H1 (cell line): ENCODE results near the gene CEBPE. TPM values are rescaled to one million over a fixed set of nuclear protein-coding genes. Genes with fewer than 3 reads are reported as not detected.

ENCODE experiments used
- CTCF ChIA-PET: fragments of 300-600 bp; sonication (Branson Sonifier 250); formaldehyde crosslinking; loops from one replicate; lab custom pipeline; 2021; ENCODE audit not compliant: partially characterized antibody; lab: Charles Lee
- POLR2A ChIA-PET: fragments of 300-600 bp; sonication (Branson Sonifier 250); formaldehyde crosslinking; loops from one replicate; lab custom pipeline; 2021; ENCODE audit warnings: inconsistent platforms; ENCODE audit not compliant: partially characterized antibody; lab: Charles Lee
- DNase-seq, 2 experiments: peaks; one replicate each; pipeline versions ENCODE4 v3.0.0 to v3.0.0-alpha.2; 2010 to 2022; ENCODE audit warnings: low spot score in 2 of 2, low read depth in 1 of 2, mixed read lengths in 1 of 2
- FAIRE-seq: peaks from 2 replicates; lab custom pipeline; 2011; peaks lifted over from hg19 to GRCh38; lab: Jason Lieb, UNC
- H2AFZ ChIP-seq: 2 replicates; pipeline ENCODE4 v1.8.1; 2012; ENCODE audit warnings: low read length, inconsistent platforms
- H2AK5ac ChIP-seq: 2 replicates; pipeline ENCODE4 v1.6.1; 2013; ENCODE audit warnings: low read depth, low read length
- H2BK120ac ChIP-seq: replicated peaks from 2 replicates; pipeline ENCODE3; 2013; ENCODE audit warnings: low read depth, low read length, inconsistent platforms
- H2BK12ac ChIP-seq: 2 replicates; pipeline ENCODE4 v1.6.1; 2013; ENCODE audit warnings: low read depth, low read length
- H2BK15ac ChIP-seq: 2 replicates; pipeline ENCODE4 v1.6.1; 2013; ENCODE audit warnings: low read length
- H2BK20ac ChIP-seq: 2 replicates; pipeline ENCODE4 v1.6.1; 2013; ENCODE audit warnings: low read length
- H2BK5ac ChIP-seq: 2 replicates; pipeline ENCODE4 v1.6.1; 2013; ENCODE audit warnings: low read depth, low read length
- H3K14ac ChIP-seq: 2 replicates; pipeline ENCODE4 v1.6.1; 2013; ENCODE audit warnings: inconsistent platforms; ENCODE audit not compliant: insufficient read length
- H3K18ac ChIP-seq: 2 replicates; pipeline ENCODE4 v1.6.1; 2013; ENCODE audit warnings: low read length; ENCODE audit errors: extremely low read depth
- H3K23ac ChIP-seq: 2 replicates; pipeline ENCODE4 v1.6.1; 2013; ENCODE audit warnings: inconsistent platforms; ENCODE audit not compliant: insufficient read length
- H3K23me2 ChIP-seq: 2 replicates; pipeline ENCODE4 v1.6.1; 2013; ENCODE audit warnings: low read depth, low read length
- H3K27ac ChIP-seq: 2 replicates; pipeline ENCODE4 v1.6.1; 2011; ENCODE audit warnings: low read depth, low read length, inconsistent platforms
- H3K27me3 ChIP-seq, 4 experiments: replicated peaks in 1 of 4; 1 replicate in 1 of 4; 2 replicates in 3 of 4; pipeline versions ENCODE4 v1.6.1 to v1.8.1; 2011 to 2013; ENCODE audit warnings: low read length in 3 of 4, mild to moderate bottlenecking in 3 of 4, inconsistent platforms in 2 of 4, mixed read lengths in 2 of 4, moderate library complexity in 1 of 4; ENCODE audit not compliant: control insufficient read depth in 3 of 4, insufficient read depth in 3 of 4; ENCODE audit errors: extremely low read depth in 1 of 4
- H3K36me3 ChIP-seq, 4 experiments: 2 replicates each; pipeline versions ENCODE4 v1.6.1 to v1.8.1; 2011 to 2013; ENCODE audit warnings: mild to moderate bottlenecking in 4 of 4, low read length in 3 of 4, moderate library complexity in 2 of 4, control low read depth in 1 of 4, inconsistent platforms in 1 of 4; ENCODE audit not compliant: insufficient read depth in 4 of 4, control insufficient read depth in 2 of 4
- H3K4ac ChIP-seq: replicated peaks from 2 replicates; pipeline ENCODE3; 2013; ENCODE audit warnings: low read length, low read depth, mixed read lengths, inconsistent platforms; ENCODE audit not compliant: insufficient read length
- H3K4me1 ChIP-seq, 4 experiments: replicated peaks in 1 of 4; 1 replicate in 1 of 4; 2 replicates in 3 of 4; pipeline versions ENCODE4 v1.6.1 to v1.8.1; 2011 to 2013; ENCODE audit warnings: low read length in 3 of 4, inconsistent platforms in 2 of 4, mixed read lengths in 1 of 4; ENCODE audit not compliant: insufficient read depth in 4 of 4, control insufficient read depth in 3 of 4
- H3K4me2 ChIP-seq, 2 experiments: 2 replicates each; pipeline versions ENCODE4 v1.6.1 to v1.8.1; 2011 to 2013; ENCODE audit warnings: low read depth in 2 of 2, low read length in 2 of 2, control low read depth in 1 of 2, inconsistent platforms in 1 of 2, mild to moderate bottlenecking in 1 of 2; ENCODE audit not compliant: insufficient read depth in 1 of 2
- H3K4me3 ChIP-seq, 4 experiments: fragments of 200-600, 300-600 bp in 1 of 4; sonication (generic), shearing (Covaris generic), sonication (Bioruptor Twin) in 1 of 4; 2 replicates each; pipeline versions ENCODE4 v1.5.1 to v1.8.1; 2011 to 2016; ENCODE audit warnings: low read length in 4 of 4, low read depth in 3 of 4, control low read depth in 2 of 4, inconsistent platforms in 2 of 4, mild to moderate bottlenecking in 2 of 4, mixed read lengths in 1 of 4, moderate library complexity in 1 of 4; ENCODE audit not compliant: insufficient read depth in 2 of 4; ENCODE audit errors: extremely low read depth in 1 of 4
- H3K56ac ChIP-seq: replicated peaks from 2 replicates; pipeline ENCODE3; 2013; ENCODE audit warnings: low read depth, mild to moderate bottlenecking, mixed read lengths, low read length, inconsistent platforms; ENCODE audit not compliant: insufficient read length
- H3K79me1 ChIP-seq: 2 replicates; pipeline ENCODE4 v1.6.1; 2013; ENCODE audit warnings: low read depth, low read length, control low read depth
- H3K79me2 ChIP-seq, 2 experiments: 2 replicates each; pipeline versions ENCODE4 v1.6.1 to v1.8.1; 2012 to 2013; ENCODE audit warnings: low read length in 2 of 2, mild to moderate bottlenecking in 2 of 2, inconsistent platforms in 1 of 2; ENCODE audit not compliant: insufficient read depth in 2 of 2, control insufficient read depth in 1 of 2
- H3K9ac ChIP-seq, 4 experiments: replicated peaks in 1 of 4; 1 replicate in 1 of 4; 2 replicates in 3 of 4; pipeline versions ENCODE4 v1.6.1 to v1.8.1; 2011 to 2013; ENCODE audit warnings: low read depth in 3 of 4, low read length in 3 of 4, control low read depth in 2 of 4, mild to moderate bottlenecking in 2 of 4, moderate library complexity in 2 of 4, inconsistent platforms in 1 of 4; ENCODE audit errors: extremely low read depth in 1 of 4
- H3K9me3 ChIP-seq, 2 experiments: 2 replicates each; pipeline versions ENCODE4 v1.6.1 to v1.8.1; 2012 to 2013; ENCODE audit warnings: mild to moderate bottlenecking in 2 of 2, moderate library complexity in 2 of 2, control low read depth in 1 of 2, inconsistent platforms in 1 of 2, low read depth in 1 of 2, low read length in 1 of 2, mixed read lengths in 1 of 2; ENCODE audit not compliant: insufficient read depth in 2 of 2
- H4K20me1 ChIP-seq, 2 experiments: replicated peaks in 1 of 2; 2 replicates each; pipeline versions ENCODE3 to v1.8.1; 2011 to 2013; ENCODE audit warnings: inconsistent platforms in 2 of 2, low read length in 2 of 2, mild to moderate bottlenecking in 1 of 2; ENCODE audit not compliant: insufficient read depth in 2 of 2, control insufficient read depth in 1 of 2
- H4K5ac ChIP-seq: 2 replicates; pipeline ENCODE4 v1.6.1; 2013; ENCODE audit warnings: low read length, low read depth, mixed read lengths, inconsistent platforms; ENCODE audit not compliant: insufficient read length
- H4K8ac ChIP-seq: 2 replicates; pipeline ENCODE4 v1.8.0; 2013; ENCODE audit warnings: mild to moderate bottlenecking, moderate library complexity, low read length, inconsistent platforms; ENCODE audit not compliant: insufficient read depth; ENCODE audit errors: extremely low read depth
- H4K91ac ChIP-seq: replicated peaks from 2 replicates; pipeline ENCODE3; 2013; ENCODE audit warnings: low read length, mixed read lengths, inconsistent platforms; ENCODE audit not compliant: insufficient read length
- BACH1 ChIP-seq: IDR thresholded peaks from 2 replicates; pipeline ENCODE4 v1.6.1; 2012; ENCODE audit warnings: low read length, improper control_type of control experiment
- CEBPB ChIP-seq: IDR thresholded peaks from 2 replicates; pipeline ENCODE4 v1.6.1; 2012; ENCODE audit warnings: low read depth, low read length
- GTF2F1 ChIP-seq: IDR thresholded peaks from 2 replicates; pipeline ENCODE4 v1.6.1; 2012; ENCODE audit warnings: low read depth, low read length, improper control_type of control experiment, borderline replicate concordance
- JUN ChIP-seq: IDR thresholded peaks from 2 replicates; pipeline ENCODE4 v1.6.1; 2011; ENCODE audit warnings: low read depth, mild to moderate bottlenecking, improper control_type of control experiment, low read length
- ZNF274 ChIP-seq: IDR thresholded peaks from 2 replicates; pipeline ENCODE4 v1.7.0; 2012; ENCODE audit warnings: low read length, borderline replicate concordance; ENCODE audit errors: extremely low read depth
- WGBS, 2 experiments: shearing (Covaris generic) in 1 of 2; methylation state at CpG; one replicate each; pipeline versions ENCODE4 v1.1.6 to v1.1.7; 2013 to 2015; ENCODE audit warnings: low lambda C conversion rate in 2 of 2, mixed read lengths in 2 of 2, inconsistent platforms in 1 of 2, low coverage in 1 of 2, missing lambda C conversion rate in 1 of 2; ENCODE audit not compliant: insufficient replicate concordance in 2 of 2, insufficient coverage in 1 of 2, insufficient read length in 1 of 2; ENCODE audit errors: extremely low coverage in 1 of 2, missing lambda C conversion rate in 1 of 2; 5-methylcytosine and 5-hydroxymethylcytosine counted together
- polyA plus RNA-seq, 7 experiments: library from polyadenylated mRNA; depleted of rRNA in 3 of 7; stranded (reverse) in 5 of 7; unstranded in 2 of 7; fragments of >200 nt in 5 of 7; fragments of 200-250 nt in 2 of 7; gene quantifications; 1 replicate in 5 of 7; 2 replicates in 1 of 7; 4 replicates in 1 of 7; pipeline versions ENCODE4 v1.2.1 to v1.2.3, GENCODE V29; 2011 to 2013; ENCODE audit warnings: missing spikeins in 2 of 7, mixed read lengths in 2 of 7
- total RNA-seq: library from RNA; stranded (reverse); fragmentation: NEBNext Ultra II Directional; extraction: Animal tissue kit (Norgen Biotek cat#: 25700); gene quantifications from 2 replicates; pipeline ENCODE4 v1.2.1, GENCODE V29; 2021
- TF ChIP-seq, protein P1 (sequence below): IDR thresholded peaks from 2 replicates; pipeline ENCODE4 v1.6.1; 2012; ENCODE audit warnings: inconsistent platforms

Gene CEBPE
- total and polyA plus RNA-seq, 2 of the 8 experiments (the other 6 are each of a cell fraction or from before 2014, with no cell fraction given) = 0.05 TPM; not detected in 1

DNA sequence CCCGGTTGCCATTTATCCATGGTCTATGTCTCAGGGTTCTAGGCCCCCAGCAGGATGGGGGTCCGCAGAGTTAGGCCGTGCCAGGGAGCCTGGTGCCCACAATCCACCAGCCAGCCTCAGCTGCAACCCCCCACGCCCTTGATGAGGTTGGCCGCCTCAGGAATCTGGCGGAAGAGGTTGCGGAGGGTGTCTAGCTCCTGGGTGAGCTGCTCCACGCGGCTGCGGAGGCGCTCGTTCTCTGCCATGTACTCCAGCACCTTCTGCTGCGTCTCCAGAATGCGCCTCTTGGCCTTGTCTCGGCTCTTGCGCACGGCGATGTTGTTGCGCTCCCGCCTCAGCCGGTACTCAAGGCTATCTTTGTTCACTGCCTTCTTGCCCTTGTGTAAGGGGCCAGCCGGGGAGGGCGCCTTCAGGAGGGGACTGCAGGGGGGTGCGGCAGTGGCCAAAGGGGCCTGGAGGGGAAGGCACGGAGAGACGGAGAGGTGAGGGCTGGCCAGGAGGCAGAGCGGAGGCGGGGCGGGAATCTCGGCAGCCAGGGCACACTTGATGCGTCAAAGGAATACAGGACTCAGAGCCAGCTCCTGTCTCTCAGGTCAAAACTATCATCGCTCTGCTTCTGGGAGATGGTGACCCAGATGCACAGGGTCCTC lies 1.6 kb downstream of the CEBPE start:
- no peak overlapping the region for H2AFZ ChIP-seq
- no peak for FAIRE-seq
- no peak overlapping the region for H3K23ac ChIP-seq
- peak overlapping the region; percentile 65; the same call in 1 of the 2 replicates for H4K8ac ChIP-seq
- no peak overlapping the region for H3K27ac ChIP-seq
- H3K79me2 ChIP-seq = no peaks in the 10 kb centered on the region
- H3K4ac ChIP-seq = no peak overlapping the region
- H3K4me1 ChIP-seq = peaks cover 0 to 17% (median 12%) of the 10 kb centered on the region in 4 experiments; a peak in 6 of 7 replicates
- H2BK5ac ChIP-seq = no peak overlapping the region
- no peak overlapping the region for H4K91ac ChIP-seq
- H2BK12ac ChIP-seq = no peak overlapping the region
- H4K5ac ChIP-seq = no peak overlapping the region
- 0 out of 7 replicates have a peak, but pooled peaks cover 0 to 3% (median 0%) of the 10 kb centered on the region in 4 experiments for H3K27me3 ChIP-seq
- no peak for DNase-seq
- no peaks in the 10 kb centered on the region for H4K20me1 ChIP-seq
- H3K79me1 ChIP-seq = no peaks in the 10 kb centered on the region
- no peak overlapping the region for H2AK5ac ChIP-seq
- H3K18ac ChIP-seq = no peak overlapping the region
- H3K36me3 ChIP-seq = no peaks in the 10 kb centered on the region
- H3K56ac ChIP-seq = no peak overlapping the region
- 92% methylated on average over 30 of the region's 32 CpGs; no CpG with 5 or more reads in 1 of the 2 experiments for WGBS, 2 experiments
- no peak overlapping the region for H2BK20ac ChIP-seq
- TF ChIP-seq GTF2F1 (no peak), BACH1 (no peak), ZNF274 (no peak), CEBPB (no peak), JUN (no peak)
- TF ChIP-seq, protein P1, sequence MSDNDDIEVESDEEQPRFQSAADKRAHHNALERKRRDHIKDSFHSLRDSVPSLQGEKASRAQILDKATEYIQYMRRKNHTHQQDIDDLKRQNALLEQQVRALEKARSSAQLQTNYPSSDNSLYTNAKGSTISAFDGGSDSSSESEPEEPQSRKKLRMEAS = no peak
- CTCF ChIA-PET = interaction anchor here (0.8 to 11.8 kb wide), 6 partner anchors 40 to 183 kb away, joined by 3 to 290 read pairs (median 4); partner anchors contain the start of gene SLC7A8
- H2BK120ac ChIP-seq = no peak overlapping the region
- no peak overlapping the region for H3K4me2 ChIP-seq
- H3K23me2 ChIP-seq = no peaks in the 10 kb centered on the region; the same call in 1 of the 2 replicates
- no peak overlapping the region for H3K4me3 ChIP-seq
- no peak overlapping the region for H2BK15ac ChIP-seq
- H3K9me3 ChIP-seq = no peaks in the 10 kb centered on the region; a peak in 1 of 4 replicates
- no peak overlapping the region for H3K9ac ChIP-seq
- no peak overlapping the region for H3K14ac ChIP-seq
- POLR2A ChIA-PET = interaction anchor here (1.1 kb wide), 1 partner anchor 46 kb away, joined by 5 read pairs; no protein-coding TSS in a partner anchor
